HepG2 (cell line): Measurements from ENCODE around the gene PKLR. TPM values are rescaled to one million over a fixed set of nuclear protein-coding genes. Genes with fewer than 3 reads are reported as not detected.
A peak's percentile ranks its signal among the peaks of the same experiment; 100 is the strongest.

ENCODE experiments used
- ARNT2 ChIP-seq: sonication (generic); formaldehyde crosslinking; IDR thresholded peaks from 2 replicates; pipeline ENCODE4 v1.8.0; 2022; ENCODE audit warnings: mild to moderate bottlenecking, low read depth, missing genetic modification reagents, moderate library complexity
- CREBL2 ChIP-seq: sonication (generic); formaldehyde crosslinking; IDR thresholded peaks from 2 replicates; pipeline ENCODE4 v1.8.1; 2023; ENCODE audit warnings: missing genetic modification reagents, mild to moderate bottlenecking, borderline replicate concordance
- DMTF1 ChIP-seq: sonication (generic); formaldehyde crosslinking; IDR thresholded peaks from 2 replicates; pipeline ENCODE4 v1.4.0; 2020; ENCODE audit warnings: mild to moderate bottlenecking, missing genetic modification reagents
- E2F2 ChIP-seq: sonication (generic); formaldehyde crosslinking; IDR thresholded peaks from 2 replicates; pipeline ENCODE4 v1.4.0; 2020; ENCODE audit warnings: missing genetic modification reagents, borderline replicate concordance
- GABPB1 ChIP-seq: IDR thresholded peaks from 2 replicates; pipeline ENCODE4 v1.6.1; 2016; ENCODE audit warnings: mild to moderate bottlenecking, missing genetic modification reagents, moderate library complexity, missing compliant biosample characterization
- GATAD2A ChIP-seq: IDR thresholded peaks from 2 replicates; pipeline ENCODE4 v1.6.1; 2016
- SETDB1 ChIP-seq: sonication (generic); formaldehyde crosslinking; IDR thresholded peaks from 2 replicates; pipeline ENCODE4 v1.5.1; 2020; ENCODE audit warnings: missing genetic modification reagents, mild to moderate bottlenecking, borderline replicate concordance
- ZBTB38 ChIP-seq: sonication (generic); formaldehyde crosslinking; IDR thresholded peaks from 2 replicates; pipeline ENCODE4 v1.5.1; 2020; ENCODE audit warnings: mild to moderate bottlenecking, missing genetic modification reagents
- ZNF143 ChIP-seq: sonication (generic); formaldehyde crosslinking; IDR thresholded peaks from 2 replicates; pipeline ENCODE4 v1.4.0; 2020; ENCODE audit warnings: missing genetic modification reagents
- ZNF281 ChIP-seq: sonication (generic); formaldehyde crosslinking; IDR thresholded peaks from 2 replicates; pipeline ENCODE4 v1.4.0; 2020; ENCODE audit warnings: missing genetic modification reagents, borderline replicate concordance
- ZNF354B ChIP-seq: sonication (generic); formaldehyde crosslinking; IDR thresholded peaks from 2 replicates; pipeline ENCODE4 v1.8.0; 2022; ENCODE audit warnings: mild to moderate bottlenecking, missing genetic modification reagents
- ZNF589 ChIP-seq: sonication (generic); formaldehyde crosslinking; conservative IDR thresholded peaks from 2 replicates; pipeline ENCODE4 v1.8.0; 2022; ENCODE audit warnings: mild to moderate bottlenecking, moderate library complexity, missing genetic modification reagents
- ZNF687 ChIP-seq: sonication (generic); formaldehyde crosslinking; IDR thresholded peaks from 2 replicates; pipeline ENCODE4 v1.5.1; 2020; ENCODE audit warnings: mild to moderate bottlenecking, missing genetic modification reagents, moderate library complexity
- ZNF703 ChIP-seq: sonication (generic); formaldehyde crosslinking; IDR thresholded peaks from 2 replicates; pipeline ENCODE4 v1.5.1; 2020; ENCODE audit warnings: missing genetic modification reagents, mild to moderate bottlenecking, moderate library complexity, borderline replicate concordance
- ZNF784 ChIP-seq: sonication (generic); formaldehyde crosslinking; IDR thresholded peaks from 2 replicates; pipeline ENCODE4 v1.5.1; 2020; ENCODE audit warnings: missing genetic modification reagents, mild to moderate bottlenecking, borderline replicate concordance
- ZNF788 ChIP-seq: sonication (generic); formaldehyde crosslinking; IDR thresholded peaks from 2 replicates; pipeline ENCODE4 v1.5.0; 2020; ENCODE audit warnings: mild to moderate bottlenecking, missing genetic modification reagents, borderline replicate concordance
- polyA plus RNA-seq, 8 experiments: library from polyadenylated mRNA; depleted of rRNA in 3 of 8; stranded (reverse) in 7 of 8; unstranded in 1 of 8; fragments of >200 nt; fragmentation: Illumina TruSeq in 4 of 8; extraction: Trizol in 4 of 8; gene quantifications; 2 replicates each; pipeline versions ENCODE4 v1.2.1 to v1.2.3, GENCODE V29; 2011 to 2016; ENCODE audit warnings: low read depth in 4 of 8, missing spikeins in 1 of 8, mixed read lengths in 1 of 8; ENCODE audit not compliant: insufficient read depth in 1 of 8
- total RNA-seq, 5 experiments: library from RNA; depleted of rRNA; stranded (reverse); fragments of >200 nt; fragmentation: Illumina TruSeq; extraction: Trizol; gene quantifications; 2 replicates each; pipeline ENCODE4 v1.2.3, GENCODE V29; 2016; ENCODE audit warnings: low read depth in 1 of 5

PKLR gene
- total and polyA plus RNA-seq, 2 of the 13 experiments (the other 11 are each of a cell fraction or from before 2014, with no cell fraction given), result 10.3 to 29.3 TPM

GRCh38 chr1:155300553-155301329, 497 bp downstream of the PKLR start (continued):
- no peak for TF ChIP-seq ZNF589 (CRISPR knock-in tag)
- TF ChIP-seq SETDB1 (CRISPR knock-in tag), result no peak
- peak; percentile 34; the same call in 1 of the 2 replicates for TF ChIP-seq ZNF703 (CRISPR knock-in tag)
- TF ChIP-seq ZNF143 (CRISPR knock-in tag), result peak; percentile 53; the same call in 1 of the 2 replicates
- TF ChIP-seq DMTF1 (CRISPR knock-in tag), result no peak
- peak; percentile 93 for TF ChIP-seq GATAD2A
- TF ChIP-seq ARNT2, result peak; percentile 72; the same call in 1 of the 2 replicates
- TF ChIP-seq E2F2, result no peak
- peak; percentile 59; the same call in 1 of the 2 replicates for TF ChIP-seq ZNF784
- no peak for TF ChIP-seq ZNF354B (CRISPR knock-in tag)
- TF ChIP-seq GABPB1, result peak; percentile 21; the same call in 1 of the 2 replicates
- TF ChIP-seq CREBL2 (CRISPR knock-in tag), result peak; percentile 53; the same call in 1 of the 2 replicates
- TF ChIP-seq ZNF788, result peak; percentile 92; the same call in 1 of the 2 replicates
- peak; percentile 95 for TF ChIP-seq ZBTB38
- peak; percentile 99 for TF ChIP-seq ZNF687 (CRISPR knock-in tag)
- TF ChIP-seq ZNF281 (CRISPR knock-in tag), result peak; percentile 59; the same call in 1 of the 2 replicates
